GM12892 (cell line): ENCODE results near the gene FAM200C.

Source experiments
- POLR2A ChIP-seq: IDR thresholded peaks from 2 replicates; pipeline ENCODE4 v1.6.1; 2011; ENCODE audit warnings: low read depth, low read length, control low read depth
- POLR2AphosphoS5 ChIP-seq: IDR thresholded peaks from 2 replicates; pipeline ENCODE4 v1.6.1; 2011; ENCODE audit warnings: low read depth, low read length, control low read depth
- TAF1 ChIP-seq: IDR thresholded peaks from 2 replicates; pipeline ENCODE4 v1.6.1; 2011; ENCODE audit warnings: low read depth, mild to moderate bottlenecking, control low read depth, low read length, borderline replicate concordance

- no peak for TF ChIP-seq POLR2A
- TF ChIP-seq POLR2AphosphoS5: no peak
- no peak for TF ChIP-seq TAF1
These were observed 49.9 kb downstream of the FAM200C start for GRCh38 chr5:160349935-160350303.
